A673 (cell line): Measurements from ENCODE around the gene TCF12.

ENCODE experiments used
- EZH2 ChIP-seq: fragments of 200-600 bp; sonication (generic); IDR thresholded peaks from 2 replicates; pipeline ENCODE4 v1.6.1; 2017; ENCODE audit warnings: borderline replicate concordance, low read depth, mild to moderate bottlenecking, mixed read lengths, antibody characterized with exemption, low read length; ENCODE audit not compliant: poor library complexity, severe bottlenecking
- TF ChIP-seq, protein P1 (sequence below): fragments of 300-800, 200-600 bp; sonication (generic); conservative IDR thresholded peaks from 2 replicates; pipeline ENCODE4 v1.5.1; 2017; ENCODE audit warnings: low read depth, mild to moderate bottlenecking, antibody characterized with exemption, low read length, moderate library complexity, mixed read lengths

DNA sequence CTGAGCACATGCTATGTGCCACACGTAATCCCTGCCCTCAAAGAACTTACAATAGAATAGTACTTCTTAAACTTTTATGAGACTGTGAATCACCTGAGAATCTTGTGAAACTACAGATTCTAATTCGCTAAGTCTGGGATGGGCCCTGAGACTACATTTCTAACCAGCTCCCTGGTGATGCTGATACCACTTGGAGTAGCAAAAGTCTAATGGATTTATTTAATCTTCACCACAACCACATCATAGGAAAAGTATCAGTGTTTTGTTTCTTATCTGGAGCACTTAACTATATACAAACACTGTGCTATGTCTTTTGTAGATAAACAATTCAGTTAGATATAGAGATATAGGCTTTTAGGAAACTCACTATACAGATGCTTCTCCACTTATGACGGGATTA is 23.8 kb upstream of the TCF12 start:
- TF ChIP-seq, protein P1, sequence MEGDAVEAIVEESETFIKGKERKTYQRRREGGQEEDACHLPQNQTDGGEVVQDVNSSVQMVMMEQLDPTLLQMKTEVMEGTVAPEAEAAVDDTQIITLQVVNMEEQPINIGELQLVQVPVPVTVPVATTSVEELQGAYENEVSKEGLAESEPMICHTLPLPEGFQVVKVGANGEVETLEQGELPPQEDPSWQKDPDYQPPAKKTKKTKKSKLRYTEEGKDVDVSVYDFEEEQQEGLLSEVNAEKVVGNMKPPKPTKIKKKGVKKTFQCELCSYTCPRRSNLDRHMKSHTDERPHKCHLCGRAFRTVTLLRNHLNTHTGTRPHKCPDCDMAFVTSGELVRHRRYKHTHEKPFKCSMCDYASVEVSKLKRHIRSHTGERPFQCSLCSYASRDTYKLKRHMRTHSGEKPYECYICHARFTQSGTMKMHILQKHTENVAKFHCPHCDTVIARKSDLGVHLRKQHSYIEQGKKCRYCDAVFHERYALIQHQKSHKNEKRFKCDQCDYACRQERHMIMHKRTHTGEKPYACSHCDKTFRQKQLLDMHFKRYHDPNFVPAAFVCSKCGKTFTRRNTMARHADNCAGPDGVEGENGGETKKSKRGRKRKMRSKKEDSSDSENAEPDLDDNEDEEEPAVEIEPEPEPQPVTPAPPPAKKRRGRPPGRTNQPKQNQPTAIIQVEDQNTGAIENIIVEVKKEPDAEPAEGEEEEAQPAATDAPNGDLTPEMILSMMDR, result no peak
- TF ChIP-seq EZH2, result no peak
